Measurements from ENCODE around the gene GLT8D1.

Gene GLT8D1

GRCh38 chr3:52712291-52713212 is 7.0 kb upstream of the GLT8D1 start:
- DNase-seq (ENCODE audit: low read depth in 2 of 2): no peak

- no peak for DNase-seq (ENCODE audit: low read depth in 2 of 2)
These were observed 4.9 kb upstream of the GLT8D1 start for GRCh38 chr3:52710512-52710911.

- no peak for DNase-seq (ENCODE audit: low read depth in 2 of 2)
These were observed 2.0 kb upstream of the GLT8D1 start for GRCh38 chr3:52707585-52707984.

GRCh38 chr3:52705438-52705687 is 228 bp downstream of the GLT8D1 start:
- no peak for DNase-seq (ENCODE audit: low read depth in 2 of 2)

- no peak for DNase-seq (ENCODE audit: low read depth in 2 of 2)
These were observed 767 bp downstream of the GLT8D1 start for GRCh38 chr3:52704611-52705437.

- DNase-seq (ENCODE audit: low read depth in 2 of 2): no peak
These were observed 2.2 kb downstream of the GLT8D1 start for GRCh38 chr3:52703341-52703740.

- no peak for DNase-seq (ENCODE audit: low read depth in 2 of 2)
These were observed 8.0 kb downstream of the GLT8D1 start for GRCh38 chr3:52697632-52697965.

- DNase-seq (ENCODE audit: low read depth in 2 of 2): no peak
These were observed 8.6 kb downstream of the GLT8D1 start for GRCh38 chr3:52696830-52697631.

- DNase-seq (ENCODE audit: low read depth in 2 of 2): no peak
These were observed 9.6 kb downstream of the GLT8D1 start for GRCh38 chr3:52695798-52696671.

GRCh38 chr3:52694528-52695189 is 10.9 kb downstream of the GLT8D1 start:
- no peak for DNase-seq (ENCODE audit: low read depth in 2 of 2)

GRCh38 chr3:52693071-52693470 is 12.5 kb downstream of the GLT8D1 start:
- DNase-seq (ENCODE audit: low read depth in 2 of 2): no peak

GRCh38 chr3:52690560-52690959 is 15.0 kb downstream of the GLT8D1 start:
- DNase-seq (ENCODE audit: low read depth in 2 of 2): no peak

GRCh38 chr3:52689151-52689550 is 16.4 kb downstream of the GLT8D1 start:
- no peak for DNase-seq (ENCODE audit: low read depth in 2 of 2)

- no peak for DNase-seq (ENCODE audit: low read depth in 2 of 2)
These were observed 17.3 kb downstream of the GLT8D1 start for GRCh38 chr3:52688266-52688665.

- DNase-seq (ENCODE audit: low read depth in 2 of 2): peak; percentile 89 to 90
These were observed 19.6 kb downstream of the GLT8D1 start, which contains the start of the genes GNL3 and PBRM1 for GRCh38 chr3:52685709-52686691. GNL3 (plus strand) TSS chr3:52686032; CDS start chr3:52686093, 61 bp downstream. PBRM1 (minus strand) TSS chr3:52685913.

GRCh38 chr3:52685285-52685708 is 20.3 kb downstream of the GLT8D1 start:
- DNase-seq (ENCODE audit: low read depth in 2 of 2): peak; percentile 81 to 82

GRCh38 chr3:52684184-52684583 is 21.4 kb downstream of the GLT8D1 start:
- no peak for DNase-seq (ENCODE audit: low read depth in 2 of 2)

- no peak for DNase-seq (ENCODE audit: low read depth in 2 of 2)
These were observed 22.0 kb downstream of the GLT8D1 start for GRCh38 chr3:52683611-52684010.

GRCh38 chr3:52682016-52682415 is 23.6 kb downstream of the GLT8D1 start:
- peak in 1 of 2 donors; percentile 38 for DNase-seq (ENCODE audit: low read depth in 2 of 2)

Data from stimulated activated CD8-positive, alpha-beta memory T cell treated with anti-CD3 and anti-CD28 coated beads, Interleukin-15, amount 100 ng/mL, for 48 hours (primary cell).